Upper lobe of left lung (tissue), 6 donors: ENCODE measurements around the gene STOX2. TPM values are rescaled to one million over a fixed set of nuclear protein-coding genes. Genes with fewer than 3 reads are reported as not detected.
"Not testable (repeated sequence)": the region's sequence is repeated elsewhere in the genome, so short reads cannot be mapped to it uniquely, and the experiment has no call there.

Source experiments
- ATAC-seq, 2 donors: fragments of 200-7000 bp; cut with Tn5 transposase; one replicate each; pipeline ENCODE4 v1.9.1; 2022; ENCODE audit warnings: mild to moderate bottlenecking in 2 of 2, moderate library complexity in 2 of 2; ENCODE audit not compliant: low FRiP score in 2 of 2
- DNase-seq, 2 donors: peaks; one replicate each; pipeline ENCODE4 v3.0.0-alpha.2; 2019 to 2020
- H3K27ac ChIP-seq, 4 donors: fragments of 200-600 bp; sonication (generic); one replicate each; pipeline ENCODE4 v1.5.1; 2016 to 2019
- H3K27me3 ChIP-seq, 4 donors: fragments of 200-600 bp; sonication (generic); one replicate each; pipeline ENCODE4 v1.5.1; 2017 to 2019
- H3K36me3 ChIP-seq, 4 donors: fragments of 200-600 bp; sonication (generic); one replicate each; pipeline ENCODE4 v1.5.1; 2016 to 2019
- H3K4me1 ChIP-seq, 4 donors: fragments of 200-600 bp; sonication (generic); one replicate each; pipeline ENCODE4 v1.5.1; 2018 to 2019
- H3K4me3 ChIP-seq, 4 donors: fragments of 200-600 bp; sonication (generic); one replicate each; pipeline ENCODE4 v1.5.1; 2017 to 2019; ENCODE audit warnings: mild to moderate bottlenecking in 2 of 4, moderate library complexity in 1 of 4
- H3K9me3 ChIP-seq, 4 donors: fragments of 200-600 bp; sonication (generic); one replicate each; pipeline ENCODE4 v1.5.1; 2018 to 2019
- CTCF ChIP-seq, 6 experiments: fragments of 450-650 bp in 4 of 6; fragments of 200-600 bp in 2 of 6; sonication (generic) in 2 of 6; IDR thresholded peaks; one replicate each; pipeline ENCODE4 v1.5.1; 2016 to 2019; ENCODE audit warnings: antibody characterized with exemption in 6 of 6
- EP300 ChIP-seq, 4 donors: sonication (generic); formaldehyde crosslinking; IDR thresholded peaks; one replicate each; pipeline ENCODE4 v1.5.1; 2017; ENCODE audit warnings: antibody characterized with exemption in 4 of 4, control low read depth in 2 of 4
- POLR2A ChIP-seq, 4 donors: fragments of 450-650 bp; IDR thresholded peaks; one replicate each; pipeline ENCODE4 v1.5.1; 2016 to 2017; ENCODE audit warnings: antibody characterized with exemption in 4 of 4, mild to moderate bottlenecking in 2 of 4
- POLR2AphosphoS5 ChIP-seq, 2 donors: sonication (generic); formaldehyde crosslinking; IDR thresholded peaks; one replicate each; pipeline ENCODE4 v1.5.1; 2017; ENCODE audit warnings: antibody characterized with exemption in 2 of 2
- WGBS, 2 donors: methylation state at CpG; one replicate each; pipeline ENCODE4 v1.1.5; 2017 to 2018; 5-methylcytosine and 5-hydroxymethylcytosine counted together
- total RNA-seq, 6 donors: library from RNA; depleted of rRNA in 4 of 6; stranded (reverse); fragments of >200 nt in 4 of 6; gene quantifications; one replicate each; pipeline versions ENCODE4 v1.1.0 to v1.2.1, GENCODE V29; 2016 to 2021
- donor health status: DM: no; HTN: no; CAD: no; lungs with moderate emphysema.
- donor health status: DM: no; HTN: yes; CAD: no; lungs with severe emphysema.

Gene STOX2
- total RNA-seq, 6 donors from 2014 or later, result 10.1 to 49.2 (median 24.1) TPM

GRCh38 chr4:184039963-184040383 is 134.9 kb downstream of the STOX2 start:
- Histone ChIP-seq H3K27ac (no peak overlapping the region), H3K4me3 (peak overlapping the region in 1 of 4 donors; percentile 27), H3K27me3 (no peaks in the 10 kb centered on the region), H3K36me3 (no peaks in the 10 kb centered on the region), H3K4me1 (no peaks in the 10 kb centered on the region), H3K9me3 (no peaks in the 10 kb centered on the region)
- WGBS, 2 donors, result 27 to 40% methylated on average over 7 to 22 of the region's 22 CpGs
- ATAC-seq, result peak; percentile 59 to 63
- no peak for TF ChIP-seq POLR2A (IDR thresholded peaks at IDR 0.05)
- TF ChIP-seq CTCF (IDR thresholded peaks at IDR 0.05), result no peak
- no peak for TF ChIP-seq POLR2AphosphoS5 (IDR thresholded peaks at IDR 0.05)
- peak in 1 of 2 donors; percentile 69 for DNase-seq

GRCh38 chr4:184041156-184041555 is 136.0 kb downstream of the STOX2 start:
- ATAC-seq (no peak), DNase-seq (no peak)
- TF ChIP-seq CTCF (IDR thresholded peaks at IDR 0.05), result no peak
- TF ChIP-seq POLR2AphosphoS5 (IDR thresholded peaks at IDR 0.05), result no peak
- TF ChIP-seq POLR2A (IDR thresholded peaks at IDR 0.05), result no peak
- TF ChIP-seq EP300 (IDR thresholded peaks at IDR 0.05), result no peak
- 77 to 84% methylated on average over 10 of the region's 10 CpGs for WGBS, 2 donors
- Histone ChIP-seq H3K27me3 (no peaks in the 10 kb centered on the region), H3K4me3 (no peak overlapping the region), H3K27ac (no peak overlapping the region), H3K4me1 (no peaks in the 10 kb centered on the region), H3K36me3 (no peaks in the 10 kb centered on the region), H3K9me3 (peaks cover 0 to 6% (median 4%) of the 10 kb centered on the region in 4 donors)

GRCh38 chr4:184046148-184046547 is 141.0 kb downstream of the STOX2 start:
- ATAC-seq, result no peak
- Histone ChIP-seq H3K36me3 (no peaks in the 10 kb centered on the region), H3K4me3 (no peak overlapping the region), H3K9me3 (peaks cover 0 to 15% (median 10%) of the 10 kb centered on the region in 4 donors), H3K4me1 (no peaks in the 10 kb centered on the region), H3K27ac (no peak overlapping the region), H3K27me3 (no peaks in the 10 kb centered on the region)
- WGBS, 2 donors, result 82 to 85% methylated on average over 1 of the region's 1 CpG
- TF ChIP-seq CTCF (IDR thresholded peaks at IDR 0.05), result no peak
- TF ChIP-seq POLR2A (IDR thresholded peaks at IDR 0.05), result no peak
- no peak for TF ChIP-seq EP300 (IDR thresholded peaks at IDR 0.05)
- no peak for DNase-seq

GRCh38 chr4:184051262-184051661 is 146.2 kb downstream of the STOX2 start:
- DNase-seq, H3K36me3 ChIP-seq, H3K9me3 ChIP-seq, H3K4me3 ChIP-seq, H3K4me1 ChIP-seq, ATAC-seq, H3K27ac ChIP-seq, H3K27me3 ChIP-seq: not testable (repeated sequence)
- WGBS, 2 donors, result 92% methylated on average over 4 of the region's 4 CpGs

GRCh38 chr4:184052616-184053015 is 147.5 kb downstream of the STOX2 start:
- H3K4me3 ChIP-seq, result no peak overlapping the region
- no peaks in the 10 kb centered on the region for H3K36me3 ChIP-seq
- no peaks in the 10 kb centered on the region for H3K9me3 ChIP-seq
- H3K4me1 ChIP-seq, result no peaks in the 10 kb centered on the region
- no peaks in the 10 kb centered on the region for H3K27me3 ChIP-seq
- no peak for ATAC-seq
- DNase-seq, result no peak
- TF ChIP-seq POLR2AphosphoS5 (IDR thresholded peaks at IDR 0.05), result no peak
- TF ChIP-seq CTCF (IDR thresholded peaks at IDR 0.05), result no peak
- no peak for TF ChIP-seq POLR2A (IDR thresholded peaks at IDR 0.05)
- TF ChIP-seq EP300 (IDR thresholded peaks at IDR 0.05), result no peak
- no peak overlapping the region for H3K27ac ChIP-seq
- 88 to 100% methylated on average over 2 of the region's 2 CpGs for WGBS, 2 donors
